ENCODE results near the gene UST.

UST gene

DNA sequence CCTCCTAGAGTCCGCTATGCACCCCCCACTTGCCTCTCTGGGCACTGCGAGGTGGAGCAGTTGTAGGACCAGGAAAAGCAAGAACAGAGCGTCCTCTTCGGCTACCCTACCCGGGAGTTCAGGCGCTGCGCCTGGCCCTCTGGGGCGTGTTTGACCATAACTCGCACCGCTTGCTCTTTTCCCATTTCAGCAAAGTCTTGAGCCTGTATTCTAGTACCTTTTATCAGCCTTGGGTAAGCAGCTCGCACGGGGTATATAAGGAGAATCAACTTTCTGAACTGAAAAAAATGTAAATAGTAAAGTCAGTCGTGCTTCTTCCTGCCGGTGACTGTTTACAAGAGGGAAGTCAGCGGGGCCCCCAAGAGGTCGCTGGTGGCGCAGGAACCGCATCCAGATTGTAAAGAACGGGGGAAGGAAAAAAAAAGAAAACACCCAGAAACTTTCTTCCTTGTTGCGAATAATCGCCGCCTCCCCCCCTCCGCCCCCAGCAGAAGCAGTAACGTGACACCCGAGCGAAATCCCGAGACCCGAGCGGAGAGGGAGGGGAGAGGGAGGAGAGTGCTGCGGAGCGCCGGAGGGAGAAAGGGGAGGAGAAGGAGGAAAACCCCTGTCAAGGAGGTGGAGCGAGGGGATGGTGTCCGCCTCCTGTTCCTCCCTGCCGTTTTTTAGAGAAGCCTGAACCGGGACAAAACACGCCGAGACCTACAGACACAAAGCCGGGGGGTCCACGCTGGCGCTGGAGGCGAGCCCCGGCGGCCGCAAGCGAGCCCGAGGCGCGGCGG lies at the start of gene UST:
TSS of gene UST (plus strand) at position 668 of the 782 bp plus-strand sequence. CDS start 401 bp downstream, outside the sequence.
- Histone ChIP-seq H3F3A (ENCODE audit: control insufficient read depth, insufficient read depth) (no peaks in the 10 kb centered on the region), H3K79me2 (ENCODE audit: control insufficient read depth, low read length) (no peaks in the 10 kb centered on the region), H3K27ac (ENCODE audit: low read depth, low read length) (no peak within 1 kb of the TSS), H3K9me2 (replicated peaks; ENCODE audit: control insufficient read depth, low read length) (no peaks in the 10 kb centered on the region), H3K4me3 (ENCODE audit: low read length) (peak within 1 kb of the TSS; percentile 65), H4K20me1 (ENCODE audit: control insufficient read depth, insufficient read depth, low read depth, low read length) (no peaks in the 10 kb centered on the region), H3K4me1 (ENCODE audit: control insufficient read depth, low read length) (peaks cover 11% of the 10 kb centered on the region), H3K27me3 (ENCODE audit: control insufficient read depth, low read length) (peaks cover 70% of the 10 kb centered on the region), H3K4me2 (ENCODE audit: low read length) (peak within 1 kb of the TSS; percentile 79), H3K9me3 (ENCODE audit: control insufficient read depth, insufficient read depth, low read length) (no peaks in the 10 kb centered on the region), H3K36me3 (ENCODE audit: control insufficient read depth, low read length) (no peaks in the 10 kb centered on the region)
- no peak for TF ChIP-seq EZH2phosphoT487 (IDR thresholded peaks at IDR 0.05; ENCODE audit: borderline replicate concordance, low read length)
- TF ChIP-seq, protein P1, sequence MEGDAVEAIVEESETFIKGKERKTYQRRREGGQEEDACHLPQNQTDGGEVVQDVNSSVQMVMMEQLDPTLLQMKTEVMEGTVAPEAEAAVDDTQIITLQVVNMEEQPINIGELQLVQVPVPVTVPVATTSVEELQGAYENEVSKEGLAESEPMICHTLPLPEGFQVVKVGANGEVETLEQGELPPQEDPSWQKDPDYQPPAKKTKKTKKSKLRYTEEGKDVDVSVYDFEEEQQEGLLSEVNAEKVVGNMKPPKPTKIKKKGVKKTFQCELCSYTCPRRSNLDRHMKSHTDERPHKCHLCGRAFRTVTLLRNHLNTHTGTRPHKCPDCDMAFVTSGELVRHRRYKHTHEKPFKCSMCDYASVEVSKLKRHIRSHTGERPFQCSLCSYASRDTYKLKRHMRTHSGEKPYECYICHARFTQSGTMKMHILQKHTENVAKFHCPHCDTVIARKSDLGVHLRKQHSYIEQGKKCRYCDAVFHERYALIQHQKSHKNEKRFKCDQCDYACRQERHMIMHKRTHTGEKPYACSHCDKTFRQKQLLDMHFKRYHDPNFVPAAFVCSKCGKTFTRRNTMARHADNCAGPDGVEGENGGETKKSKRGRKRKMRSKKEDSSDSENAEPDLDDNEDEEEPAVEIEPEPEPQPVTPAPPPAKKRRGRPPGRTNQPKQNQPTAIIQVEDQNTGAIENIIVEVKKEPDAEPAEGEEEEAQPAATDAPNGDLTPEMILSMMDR (IDR thresholded peaks at IDR 0.05; ENCODE audit: low read depth, low read length, poor library complexity, severe bottlenecking), result peak; percentile 70

GRCh38 chr6:148697895-148698440 lies 48.9 kb upstream of the UST start:
- Histone ChIP-seq H3K9me3 (ENCODE audit: control insufficient read depth, insufficient read depth, low read length) (no peaks in the 10 kb centered on the region), H4K20me1 (ENCODE audit: control insufficient read depth, insufficient read depth, low read depth, low read length) (no peaks in the 10 kb centered on the region)

GRCh38 chr6:148698671-148699180 lies 48.1 kb upstream of the UST start:
- H3K4me2 ChIP-seq (ENCODE audit: low read length), result no peak overlapping the region
- peaks cover 21% of the 10 kb centered on the region for H3K4me1 ChIP-seq (ENCODE audit: control insufficient read depth, low read length)
- H4K20me1 ChIP-seq (ENCODE audit: control insufficient read depth, insufficient read depth, low read depth, low read length), result no peaks in the 10 kb centered on the region
- no peaks in the 10 kb centered on the region for H3K9me3 ChIP-seq (ENCODE audit: control insufficient read depth, insufficient read depth, low read length)
- no peaks in the 10 kb centered on the region for H3K27me3 ChIP-seq (ENCODE audit: control insufficient read depth, low read length)
- H3K9me2 ChIP-seq (replicated peaks; ENCODE audit: control insufficient read depth, low read length), result no peaks in the 10 kb centered on the region
- no peaks in the 10 kb centered on the region for H3F3A ChIP-seq (ENCODE audit: control insufficient read depth, insufficient read depth)
- H3K27ac ChIP-seq (ENCODE audit: low read depth, low read length), result no peak overlapping the region
- H3K4me3 ChIP-seq (ENCODE audit: low read length), result no peak overlapping the region
- H3K79me2 ChIP-seq (ENCODE audit: control insufficient read depth, low read length), result no peaks in the 10 kb centered on the region
- TF ChIP-seq, protein P1 (IDR thresholded peaks at IDR 0.05; ENCODE audit: low read depth, low read length, poor library complexity, severe bottlenecking), result no peak
- no peak for TF ChIP-seq EZH2phosphoT487 (IDR thresholded peaks at IDR 0.05; ENCODE audit: borderline replicate concordance, low read length)
- no peaks in the 10 kb centered on the region for H3K36me3 ChIP-seq (ENCODE audit: control insufficient read depth, low read length)

More at GRCh38 chr6:148697895-148698440, 48.9 kb upstream of the UST start:
- H3K36me3 ChIP-seq (ENCODE audit: control insufficient read depth, low read length), result no peaks in the 10 kb centered on the region
- H3K9me2 ChIP-seq (replicated peaks; ENCODE audit: control insufficient read depth, low read length), result no peaks in the 10 kb centered on the region
- no peaks in the 10 kb centered on the region for H3F3A ChIP-seq (ENCODE audit: control insufficient read depth, insufficient read depth)
- H3K4me2 ChIP-seq (ENCODE audit: low read length), result no peak overlapping the region
- H3K4me1 ChIP-seq (ENCODE audit: control insufficient read depth, low read length), result peaks cover 25% of the 10 kb centered on the region
- H3K27ac ChIP-seq (ENCODE audit: low read depth, low read length), result no peak overlapping the region
- TF ChIP-seq EZH2phosphoT487 (IDR thresholded peaks at IDR 0.05; ENCODE audit: borderline replicate concordance, low read length), result no peak
- TF ChIP-seq, protein P1 (IDR thresholded peaks at IDR 0.05; ENCODE audit: low read depth, low read length, poor library complexity, severe bottlenecking), result no peak
- no peaks in the 10 kb centered on the region for H3K79me2 ChIP-seq (ENCODE audit: control insufficient read depth, low read length)
- no peak overlapping the region for H3K4me3 ChIP-seq (ENCODE audit: low read length)
- H3K27me3 ChIP-seq (ENCODE audit: control insufficient read depth, low read length), result no peaks in the 10 kb centered on the region
